Measurements from ENCODE around the gene CPLX3.

The CPLX3 gene

GRCh38 chr15:74826921-74827320 is 494 bp downstream of the CPLX3 start:
- H3K4me1 ChIP-seq (ENCODE audit: insufficient read depth, low read length, severe bottlenecking): no peaks in the 10 kb centered on the region
- H3K4me2 ChIP-seq (ENCODE audit: low read length): no peak overlapping the region
- no peak for TF ChIP-seq EZH2 (IDR thresholded peaks at IDR 0.05; ENCODE audit: borderline replicate concordance, low read length)
- H3K27me3 ChIP-seq (ENCODE audit: insufficient read depth, low read length): no peaks in the 10 kb centered on the region
- H3K9ac ChIP-seq (ENCODE audit: low read length): no peak overlapping the region
- no peak overlapping the region for H3K27ac ChIP-seq (ENCODE audit: low read depth, low read length, poor library complexity, severe bottlenecking)
- H3K9me2 ChIP-seq (ENCODE audit: low read depth, low read length): no peaks in the 10 kb centered on the region
- H3K9me3 ChIP-seq (ENCODE audit: low read length): no peaks in the 10 kb centered on the region
- no peaks in the 10 kb centered on the region for H3F3A ChIP-seq (ENCODE audit: insufficient read depth, low read length)
- H3K79me2 ChIP-seq (ENCODE audit: insufficient read depth, low read length): no peaks in the 10 kb centered on the region
- no peaks in the 10 kb centered on the region for H3K36me3 ChIP-seq (ENCODE audit: insufficient read depth, low read length)
- no peak overlapping the region for H3K4me3 ChIP-seq (ENCODE audit: low read depth, low read length, poor library complexity, severe bottlenecking)
- no peaks in the 10 kb centered on the region for H4K20me1 ChIP-seq (ENCODE audit: insufficient read depth, low read length)
- no peak overlapping the region for H2AFZ ChIP-seq (ENCODE audit: low read length)

- Histone ChIP-seq H3K27me3 (ENCODE audit: insufficient read depth, low read length) (no peaks in the 10 kb centered on the region), H3K4me2 (ENCODE audit: low read length) (no peak overlapping the region), H3K9me3 (ENCODE audit: low read length) (no peaks in the 10 kb centered on the region), H3K27ac (ENCODE audit: low read depth, low read length, poor library complexity, severe bottlenecking) (no peak overlapping the region), H3K9ac (ENCODE audit: low read length) (no peak overlapping the region), H3F3A (ENCODE audit: insufficient read depth, low read length) (no peaks in the 10 kb centered on the region), H3K79me2 (ENCODE audit: insufficient read depth, low read length) (no peaks in the 10 kb centered on the region), H3K4me3 (ENCODE audit: low read depth, low read length, poor library complexity, severe bottlenecking) (no peak overlapping the region), H2AFZ (ENCODE audit: low read length) (no peak overlapping the region), H3K9me2 (ENCODE audit: low read depth, low read length) (no peaks in the 10 kb centered on the region), H3K4me1 (ENCODE audit: insufficient read depth, low read length, severe bottlenecking) (no peaks in the 10 kb centered on the region), H3K36me3 (ENCODE audit: insufficient read depth, low read length) (no peaks in the 10 kb centered on the region), H4K20me1 (ENCODE audit: insufficient read depth, low read length) (no peaks in the 10 kb centered on the region)
- no peak for TF ChIP-seq EZH2 (IDR thresholded peaks at IDR 0.05; ENCODE audit: borderline replicate concordance, low read length)
- no peak for TF ChIP-seq CTCF (IDR thresholded peaks at IDR 0.05; ENCODE audit: low read length)
These were observed 1.2 kb downstream of the CPLX3 start for GRCh38 chr15:74827614-74828013.

- Histone ChIP-seq H3K36me3 (ENCODE audit: insufficient read depth, low read length) (no peaks in the 10 kb centered on the region), H3K27me3 (ENCODE audit: insufficient read depth, low read length) (no peaks in the 10 kb centered on the region), H3K27ac (ENCODE audit: low read depth, low read length, poor library complexity, severe bottlenecking) (no peak overlapping the region), H3K4me3 (ENCODE audit: low read depth, low read length, poor library complexity, severe bottlenecking) (no peak overlapping the region), H4K20me1 (ENCODE audit: insufficient read depth, low read length) (no peaks in the 10 kb centered on the region), H2AFZ (ENCODE audit: low read length) (no peak overlapping the region), H3K9ac (ENCODE audit: low read length) (no peak overlapping the region), H3K79me2 (ENCODE audit: insufficient read depth, low read length) (no peaks in the 10 kb centered on the region), H3K9me3 (ENCODE audit: low read length) (no peaks in the 10 kb centered on the region), H3K9me2 (ENCODE audit: low read depth, low read length) (no peaks in the 10 kb centered on the region), H3K4me1 (ENCODE audit: insufficient read depth, low read length, severe bottlenecking) (no peaks in the 10 kb centered on the region), H3K4me2 (ENCODE audit: low read length) (no peak overlapping the region), H3F3A (ENCODE audit: insufficient read depth, low read length) (no peaks in the 10 kb centered on the region)
- no peak for TF ChIP-seq EZH2 (IDR thresholded peaks at IDR 0.05; ENCODE audit: borderline replicate concordance, low read length)
- no peak for TF ChIP-seq CTCF (IDR thresholded peaks at IDR 0.05; ENCODE audit: low read length)
These were observed 2.4 kb downstream of the CPLX3 start for GRCh38 chr15:74828835-74829234.

- Histone ChIP-seq H3K4me3 (ENCODE audit: low read depth, low read length, poor library complexity, severe bottlenecking) (no peak overlapping the region), H3K4me1 (ENCODE audit: insufficient read depth, low read length, severe bottlenecking) (no peaks in the 10 kb centered on the region), H3K9me2 (ENCODE audit: low read depth, low read length) (no peaks in the 10 kb centered on the region), H3K79me2 (ENCODE audit: insufficient read depth, low read length) (no peaks in the 10 kb centered on the region), H3K4me2 (ENCODE audit: low read length) (no peak overlapping the region), H3K9me3 (ENCODE audit: low read length) (no peaks in the 10 kb centered on the region), H3K27ac (ENCODE audit: low read depth, low read length, poor library complexity, severe bottlenecking) (no peak overlapping the region), H2AFZ (ENCODE audit: low read length) (no peak overlapping the region), H3K9ac (ENCODE audit: low read length) (no peak overlapping the region), H3K27me3 (ENCODE audit: insufficient read depth, low read length) (no peaks in the 10 kb centered on the region), H3K36me3 (ENCODE audit: insufficient read depth, low read length) (no peaks in the 10 kb centered on the region), H3F3A (ENCODE audit: insufficient read depth, low read length) (no peaks in the 10 kb centered on the region), H4K20me1 (ENCODE audit: insufficient read depth, low read length) (no peaks in the 10 kb centered on the region)
- TF ChIP-seq EZH2 (IDR thresholded peaks at IDR 0.05; ENCODE audit: borderline replicate concordance, low read length) (no peak), CTCF (IDR thresholded peaks at IDR 0.05; ENCODE audit: low read length) (no peak)
These were observed 3.1 kb downstream of the CPLX3 start for GRCh38 chr15:74829486-74829885.

All from OCI-LY1 (cell line).